OCI-LY1 (cell line): Measurements from ENCODE around the gene DNAH1.

Source experiments
- CTCF ChIP-seq: fragments of 200-600 bp; sonication (generic), shearing (Covaris generic); IDR thresholded peaks from 2 replicates; pipeline ENCODE4 v1.5.1; 2017; ENCODE audit warnings: mild to moderate bottlenecking, antibody characterized with exemption, low read length, moderate library complexity, mixed read lengths
- EZH2 ChIP-seq: fragments of 200-600 bp; sonication (generic), shearing (Covaris generic); IDR thresholded peaks from 2 replicates; pipeline ENCODE4 v1.8.0; 2017; ENCODE audit warnings: borderline replicate concordance, mixed run types, mild to moderate bottlenecking, antibody characterized with exemption, low read length, moderate library complexity, mixed read lengths

GRCh38 chr3:52437326-52438103 is 121.4 kb downstream of the DNAH1 start:
- TF ChIP-seq EZH2 (no peak), CTCF (no peak)
